MCF 10A (cell line): Measurements from ENCODE around the gene CFAP97D2. TPM values are rescaled to one million over a fixed set of nuclear protein-coding genes. Genes with fewer than 3 reads are reported as not detected.

ENCODE experiments used
- BruUV-seq: library from RNA; stranded (reverse); fragments of 400-500 nt; replicated peaks from 2 replicates; lab custom pipeline; 2021; lab: Mats Ljungman, UMichigan
- CTCF ChIA-PET: fragments of 300-600 bp; sonication (Branson Sonifier 250); formaldehyde crosslinking; extraction: SDS; loops from one replicate; lab custom pipeline; 2021; ENCODE audit warnings: antibody characterized with exemption, inconsistent platforms; lab: Yijun Ruan, JAX
- POLR2A ChIA-PET: fragments of 300-600, 350-650 bp; sonication (Branson Sonifier 250); formaldehyde crosslinking; extraction: SDS; loops from one replicate; lab custom pipeline; 2020; ENCODE audit warnings: antibody characterized with exemption, inconsistent platforms; lab: Yijun Ruan, JAX
- DNase-seq: peaks from one replicate; pipeline ENCODE4 v3.0.0-alpha.2; 2018; ENCODE audit not compliant: unreplicated experiment
- H3K27ac Mint-ChIP-seq: one replicate; pipeline ENCODE4 v1.8.0; 2022; ENCODE audit warnings: mild to moderate bottlenecking, low read depth, mixed read lengths; ENCODE audit not compliant: unreplicated experiment
- H3K27me3 Mint-ChIP-seq: one replicate; pipeline ENCODE4 v1.8.0; 2022; ENCODE audit warnings: mixed read lengths; ENCODE audit not compliant: insufficient read depth, unreplicated experiment
- H3K36me3 Mint-ChIP-seq: one replicate; pipeline ENCODE4 v1.8.0; 2022; ENCODE audit warnings: mild to moderate bottlenecking, moderate library complexity, mixed read lengths; ENCODE audit not compliant: insufficient read depth, unreplicated experiment
- H3K4me1 Mint-ChIP-seq: one replicate; pipeline ENCODE4 v1.8.0; 2022; ENCODE audit warnings: mixed read lengths; ENCODE audit not compliant: insufficient read depth, unreplicated experiment
- H3K4me3 Mint-ChIP-seq: one replicate; pipeline ENCODE4 v1.8.0; 2022; ENCODE audit warnings: mild to moderate bottlenecking, moderate library complexity, mixed read lengths; ENCODE audit not compliant: unreplicated experiment
- H3K9me3 Mint-ChIP-seq: one replicate; pipeline ENCODE4 v1.8.0; 2022; ENCODE audit warnings: mixed read lengths; ENCODE audit not compliant: unreplicated experiment
- CTCF ChIP-seq: fragments of 200-600 bp; IDR thresholded peaks from one replicate; pipeline ENCODE4 v1.8.0; 2022; ENCODE audit warnings: antibody characterized with exemption, mild to moderate bottlenecking; ENCODE audit not compliant: unreplicated experiment
- intact Hi-C: fragments of 100-400 bp; cut with micrococcal nuclease; formaldehyde crosslinking; loops from 2 replicates; pipeline ENCODE4 v1.14.1; 2022
- total RNA-seq: library from RNA; stranded (reverse); gene quantifications from 2 replicates; pipeline ENCODE4 v1.2.3, GENCODE V29; 2022

Gene CFAP97D2
- total RNA-seq, 1 experiment from 2014 or later = not detected

GRCh38 chr13:114142640-114143490 lies 36.2 kb upstream of the CFAP97D2 start:
- Mint-ChIP-seq H3K27me3 (peaks cover 10% of the 10 kb centered on the region), H3K9me3 (no peaks in the 10 kb centered on the region), H3K4me1 (no peaks in the 10 kb centered on the region), H3K36me3 (no peaks in the 10 kb centered on the region), H3K27ac (no peak overlapping the region), H3K4me3 (no peak overlapping the region)
- BruUV-seq = no TSS peak
- TF ChIP-seq CTCF = no peak
- no peak for DNase-seq
- ChIA-PET CTCF (no interaction called here), POLR2A (no interaction called here)
- intact Hi-C loops = no loop called here

- Mint-ChIP-seq H3K27me3 (peaks cover 10% of the 10 kb centered on the region), H3K4me3 (no peak overlapping the region), H3K9me3 (no peaks in the 10 kb centered on the region), H3K36me3 (no peaks in the 10 kb centered on the region), H3K4me1 (no peaks in the 10 kb centered on the region), H3K27ac (no peak overlapping the region)
- intact Hi-C loops = no loop called here
- DNase-seq = no peak
- TF ChIP-seq CTCF = no peak
- ChIA-PET CTCF (interaction anchor here (0.6 kb wide), 1 partner anchor 16 kb away, joined by 3 read pairs; no protein-coding TSS in a partner anchor), POLR2A (interaction anchor here (1.1 kb wide), 1 partner anchor 79 kb away, joined by 3 read pairs; no protein-coding TSS in a partner anchor)
- no TSS peak for BruUV-seq
These were observed 35.1 kb upstream of the CFAP97D2 start for GRCh38 chr13:114143806-114144605.

GRCh38 chr13:114144606-114145244 lies 34.3 kb upstream of the CFAP97D2 start:
- no peak overlapping the region for H3K4me3 Mint-ChIP-seq
- peaks cover 10% of the 10 kb centered on the region for H3K27me3 Mint-ChIP-seq
- H3K36me3 Mint-ChIP-seq = no peaks in the 10 kb centered on the region
- TF ChIP-seq CTCF = no peak
- intact Hi-C loops = no loop called here
- CTCF ChIA-PET = interaction anchor here (0.6 kb wide), 1 partner anchor 16 kb away, joined by 3 read pairs; no protein-coding TSS in a partner anchor
- H3K4me1 Mint-ChIP-seq = no peaks in the 10 kb centered on the region
- no peaks in the 10 kb centered on the region for H3K9me3 Mint-ChIP-seq
- H3K27ac Mint-ChIP-seq = no peak overlapping the region
- no TSS peak for BruUV-seq
- DNase-seq = no peak
- POLR2A ChIA-PET = interaction anchor here (1.1 kb wide), 1 partner anchor 79 kb away, joined by 3 read pairs; no protein-coding TSS in a partner anchor
